Measurements from ENCODE around the gene CDC42EP2. TPM values are rescaled to one million over a fixed set of nuclear protein-coding genes. Genes with fewer than 3 reads are reported as not detected.

The CDC42EP2 gene
- polyA plus RNA-seq, 2 of the 4 experiments (the other 2 are of a cell fraction) = 3.0 to 8.5 TPM

DNA sequence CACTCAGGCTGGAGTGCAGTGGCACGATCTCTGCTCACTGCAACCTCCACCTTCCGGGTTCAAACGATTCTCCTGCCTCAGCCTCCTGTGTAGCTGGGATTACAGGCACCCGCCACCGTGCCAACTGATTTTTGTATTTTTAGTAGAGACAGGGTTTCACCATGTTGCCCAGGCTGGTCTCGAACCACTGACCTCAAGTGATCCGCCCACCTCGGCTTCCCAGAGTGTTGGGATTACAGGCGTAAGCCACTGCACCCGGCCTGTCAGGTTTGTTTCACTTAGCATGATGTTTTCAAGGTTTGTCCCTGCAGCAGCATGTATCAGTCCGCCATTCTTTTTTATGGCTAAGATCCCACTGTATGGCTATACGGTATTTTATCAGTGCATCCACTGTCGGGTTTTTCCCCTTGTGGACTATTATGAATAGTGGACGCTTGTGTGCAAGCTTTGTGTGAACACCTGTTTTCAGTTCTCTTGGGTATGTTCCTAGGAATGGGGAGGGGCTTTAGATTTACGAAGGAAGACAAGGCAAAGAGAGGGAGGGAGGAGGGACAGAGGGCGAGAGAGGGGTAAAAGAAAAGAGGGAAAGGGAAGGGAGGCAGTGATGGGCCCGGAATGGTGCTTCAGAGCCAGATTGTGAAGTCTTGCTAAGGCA is 13.9 kb upstream of the CDC42EP2 start:
- ATAC-seq (no peak), DNase-seq (ENCODE audit: low read depth in 1 of 2, low spot score in 1 of 2) (no peak), FAIRE-seq (no peak)
- WGBS (ENCODE audit: missing lambda C conversion rate) = 92% methylated on average over 17 of the region's 17 CpGs
- Histone ChIP-seq H3K9me3 (no peaks in the 10 kb centered on the region), H3K4me2 (no peak overlapping the region), H3K27ac (no peak overlapping the region), H3K4me1 (peaks cover 19% of the 10 kb centered on the region), H3K4me3 (no peak overlapping the region)
- CTCF ChIA-PET = interaction anchor here (76.3 to 78.3 kb wide), 2 partner anchors 15 to 20 kb away, joined by 3090 read pairs; partner anchors contain the start of genes CDC42EP2, DPF2, POLA2 and TIGD3
- TF ChIP-seq RARB (CRISPR knock-in tag; IDR thresholded peaks at IDR 0.05) (no peak), FOXS1 (CRISPR knock-in tag; IDR thresholded peaks at IDR 0.05) (no peak), FOSB (CRISPR knock-in tag; IDR thresholded peaks at IDR 0.05) (no peak), MYC (IDR thresholded peaks at IDR 0.05; ENCODE audit: borderline replicate concordance, low read length) (no peak), CBX8 (IDR thresholded peaks at IDR 0.05) (no peak), POLR2AphosphoS2 (conservative IDR thresholded peaks at IDR 0.05; ENCODE audit: low read length) (no peak), EHMT2 (IDR thresholded peaks at IDR 0.05; ENCODE audit: low read depth) (no peak), EP300 (IDR thresholded peaks at IDR 0.05) (no peak), TFCP2L1 (CRISPR knock-in tag; IDR thresholded peaks at IDR 0.05) (no peak)
- POLR2A ChIA-PET = no interaction called here

DNA sequence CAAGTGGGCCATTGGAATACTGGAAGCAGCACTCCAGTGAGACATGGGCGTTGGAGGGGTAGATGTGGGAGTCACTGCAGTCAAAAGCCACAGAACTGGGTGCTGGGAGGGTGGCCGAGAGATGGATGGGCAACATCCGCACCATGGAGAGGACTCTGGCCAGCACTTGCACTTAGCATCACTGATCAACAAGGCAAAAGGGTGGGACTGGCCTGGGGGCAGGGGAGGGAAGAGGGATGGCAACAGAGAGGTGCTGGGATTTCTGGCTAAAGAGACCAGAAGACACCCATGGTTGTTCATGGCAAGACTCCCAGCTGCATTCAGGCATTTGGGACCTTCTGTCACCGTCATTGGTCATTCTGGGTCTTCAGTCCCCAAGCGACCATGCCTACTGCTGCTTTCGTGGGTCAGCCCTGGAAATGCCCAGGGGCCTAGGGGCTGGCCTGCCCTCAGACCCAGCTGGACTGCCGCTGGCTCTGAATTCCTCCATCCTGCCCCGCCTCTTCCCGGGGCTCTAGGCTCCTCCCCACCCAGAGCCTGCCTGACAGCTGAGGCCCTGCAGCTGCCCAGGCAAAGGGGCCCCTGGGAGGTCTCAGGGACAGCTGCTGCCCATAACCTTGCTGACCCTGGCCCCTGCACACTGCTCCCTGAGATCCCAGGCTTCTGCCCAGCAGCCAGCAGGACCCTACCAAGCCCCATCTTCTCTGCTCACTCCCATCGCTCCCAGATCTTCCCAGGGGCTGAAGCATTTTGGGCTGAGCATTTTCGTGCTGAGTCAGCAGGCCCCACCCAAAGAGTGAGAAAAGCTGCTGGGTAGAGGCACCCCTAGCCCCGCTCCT is 13.0 kb upstream of the CDC42EP2 start:
- ChIA-PET POLR2A (no interaction called here), CTCF (interaction anchor here (0.6 to 78.3 kb wide), 3 partner anchors 14 to 66 kb away, joined by 4 to 3090 read pairs (median 3090); partner anchors contain the start of genes CDC42EP2, DPF2, POLA2 and TIGD3)
- ATAC-seq = peak; percentile 52 to 56; a peak in 4 of 6 replicates
- H3K4me1 ChIP-seq = peaks cover 18% of the 10 kb centered on the region
- no peak for DNase-seq (ENCODE audit: low read depth in 1 of 2, low spot score in 1 of 2)
- no peak overlapping the region for H3K4me3 ChIP-seq
- H3K4me2 ChIP-seq = no peak overlapping the region
- WGBS (ENCODE audit: missing lambda C conversion rate) = 82% methylated on average over 12 of the region's 12 CpGs
- H3K27ac ChIP-seq = peak overlapping the region in 1 of 2 experiments; percentile 66; a peak in 1 of 6 replicates
- H3K9me3 ChIP-seq = no peaks in the 10 kb centered on the region
- TF ChIP-seq MAFK (IDR thresholded peaks at IDR 0.05; ENCODE audit: partially characterized antibody) (peak; percentile 96), ZFP36 (IDR thresholded peaks at IDR 0.05; ENCODE audit: borderline replicate concordance, partially characterized antibody) (no peak), MYC (IDR thresholded peaks at IDR 0.05; ENCODE audit: borderline replicate concordance, low read length) (no peak)
- TF ChIP-seq, protein P1, sequence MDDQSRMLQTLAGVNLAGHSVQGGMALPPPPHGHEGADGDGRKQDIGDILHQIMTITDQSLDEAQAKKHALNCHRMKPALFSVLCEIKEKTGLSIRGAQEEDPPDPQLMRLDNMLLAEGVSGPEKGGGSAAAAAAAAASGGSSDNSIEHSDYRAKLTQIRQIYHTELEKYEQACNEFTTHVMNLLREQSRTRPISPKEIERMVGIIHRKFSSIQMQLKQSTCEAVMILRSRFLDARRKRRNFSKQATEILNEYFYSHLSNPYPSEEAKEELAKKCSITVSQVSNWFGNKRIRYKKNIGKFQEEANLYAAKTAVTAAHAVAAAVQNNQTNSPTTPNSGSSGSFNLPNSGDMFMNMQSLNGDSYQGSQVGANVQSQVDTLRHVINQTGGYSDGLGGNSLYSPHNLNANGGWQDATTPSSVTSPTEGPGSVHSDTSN (IDR thresholded peaks at IDR 0.05) = no peak
- no peak for FAIRE-seq

DNA sequence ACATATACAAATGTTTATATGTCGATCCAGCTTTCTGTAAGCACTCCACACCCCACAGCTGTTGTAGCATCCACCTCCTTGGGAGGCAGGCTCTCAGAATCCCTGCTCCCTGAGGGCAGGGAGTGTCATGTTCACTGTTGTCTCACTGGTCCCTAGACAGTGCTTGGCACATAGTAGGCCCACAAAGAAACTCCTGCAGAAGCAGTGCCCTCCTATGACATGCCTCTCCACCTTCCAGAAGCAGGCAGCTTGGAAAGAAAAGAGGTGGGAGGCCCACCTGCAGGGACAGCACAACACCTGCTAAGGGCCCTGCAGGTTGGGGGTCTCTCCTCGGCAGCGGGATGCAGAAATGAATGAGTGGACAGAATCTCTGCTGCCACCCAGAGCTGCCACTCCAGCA is 11.1 kb upstream of the CDC42EP2 start:
- Histone ChIP-seq H3K9me3 (no peaks in the 10 kb centered on the region), H3K4me2 (no peak overlapping the region), H3K27ac (no peak overlapping the region), H3K4me3 (no peak overlapping the region), H3K4me1 (peaks cover 31% of the 10 kb centered on the region)
- CTCF ChIA-PET = interaction anchor here (76.3 to 78.3 kb wide), 2 partner anchors 12 to 23 kb away, joined by 3090 read pairs; partner anchors contain the start of genes CDC42EP2, DPF2, POLA2 and TIGD3
- no peak for ATAC-seq
- WGBS (ENCODE audit: missing lambda C conversion rate) = 93% methylated on average over 3 of the region's 3 CpGs
- POLR2A ChIA-PET = interaction anchor here (0.5 to 0.9 kb wide), 4 partner anchors 10 to 43 kb away, joined by 3 to 4 read pairs (median 4); partner anchors contain the start of gene CDC42EP2
- DNase-seq (ENCODE audit: low read depth in 1 of 2, low spot score in 1 of 2) = no peak
- TF ChIP-seq RARB (CRISPR knock-in tag; IDR thresholded peaks at IDR 0.05) = no peak
- no peak for TF ChIP-seq FOSL2 (IDR thresholded peaks at IDR 0.05)
- no peak for TF ChIP-seq FOSL2 (CRISPR knock-in tag; IDR thresholded peaks at IDR 0.05)
- TF ChIP-seq ZNF302 (CRISPR knock-in tag; IDR thresholded peaks at IDR 0.05) = no peak
- no peak for TF ChIP-seq FOSB (CRISPR knock-in tag; IDR thresholded peaks at IDR 0.05)
- TF ChIP-seq ZSCAN20 (CRISPR knock-in tag; IDR thresholded peaks at IDR 0.05) = no peak
- TF ChIP-seq CHD2 (IDR thresholded peaks at IDR 0.05; ENCODE audit: low read length, partially characterized antibody) = no peak
- TF ChIP-seq EP300 (IDR thresholded peaks at IDR 0.05) = no peak
- TF ChIP-seq, protein P2, sequence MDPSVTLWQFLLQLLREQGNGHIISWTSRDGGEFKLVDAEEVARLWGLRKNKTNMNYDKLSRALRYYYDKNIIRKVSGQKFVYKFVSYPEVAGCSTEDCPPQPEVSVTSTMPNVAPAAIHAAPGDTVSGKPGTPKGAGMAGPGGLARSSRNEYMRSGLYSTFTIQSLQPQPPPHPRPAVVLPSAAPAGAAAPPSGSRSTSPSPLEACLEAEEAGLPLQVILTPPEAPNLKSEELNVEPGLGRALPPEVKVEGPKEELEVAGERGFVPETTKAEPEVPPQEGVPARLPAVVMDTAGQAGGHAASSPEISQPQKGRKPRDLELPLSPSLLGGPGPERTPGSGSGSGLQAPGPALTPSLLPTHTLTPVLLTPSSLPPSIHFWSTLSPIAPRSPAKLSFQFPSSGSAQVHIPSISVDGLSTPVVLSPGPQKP (IDR thresholded peaks at IDR 0.05; ENCODE audit: low read depth, low read length) = no peak
- TF ChIP-seq SREBF2 (IDR thresholded peaks at IDR 0.05) = no peak
- no peak for TF ChIP-seq EHF (CRISPR knock-in tag; IDR thresholded peaks at IDR 0.05)
- TF ChIP-seq JUNB (IDR thresholded peaks at IDR 0.05) = no peak
- TF ChIP-seq, protein P3, sequence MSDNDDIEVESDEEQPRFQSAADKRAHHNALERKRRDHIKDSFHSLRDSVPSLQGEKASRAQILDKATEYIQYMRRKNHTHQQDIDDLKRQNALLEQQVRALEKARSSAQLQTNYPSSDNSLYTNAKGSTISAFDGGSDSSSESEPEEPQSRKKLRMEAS (IDR thresholded peaks at IDR 0.05) = no peak
- no peak for TF ChIP-seq ESRRA (IDR thresholded peaks at IDR 0.05; ENCODE audit: borderline replicate concordance, low read length)
- TF ChIP-seq TFCP2L1 (CRISPR knock-in tag; IDR thresholded peaks at IDR 0.05) = no peak
- TF ChIP-seq CEBPB (IDR thresholded peaks at IDR 0.05) = no peak
- TF ChIP-seq MYC (IDR thresholded peaks at IDR 0.05; ENCODE audit: borderline replicate concordance, low read length) = no peak
- TF ChIP-seq MAFK (IDR thresholded peaks at IDR 0.05; ENCODE audit: partially characterized antibody) = no peak
- no peak for TF ChIP-seq CHD4 (IDR thresholded peaks at IDR 0.05; ENCODE audit: borderline replicate concordance)
- TF ChIP-seq NR3C1 (IDR thresholded peaks at IDR 0.05) = no peak
- no peak for TF ChIP-seq KDM5A (IDR thresholded peaks at IDR 0.05)
- no peak for FAIRE-seq

Measured in A549 (cell line).